ENCODE measurements around the gene CRB1.

GRCh38 chr1:197466813-197467212, 198.8 kb downstream of the CRB1 start:
- TF ChIP-seq CTCF (IDR thresholded peaks at IDR 0.05) (no peak), EZH2 (IDR thresholded peaks at IDR 0.05) (no peak)

All from neural progenitor cell (in vitro differentiated cells).